ENCODE results near the gene TLR2.

TLR2 gene

GRCh38 chr4:153722036-153722435, 38.0 kb downstream of the TLR2 start:
- Histone ChIP-seq H3K9ac (ENCODE audit: low read length) (no peak overlapping the region), H3K4me3 (ENCODE audit: low read depth, low read length, poor library complexity, severe bottlenecking) (no peak overlapping the region), H3K36me3 (ENCODE audit: insufficient read depth, low read length) (no peaks in the 10 kb centered on the region), H3K9me2 (ENCODE audit: low read depth, low read length) (no peaks in the 10 kb centered on the region), H3K4me2 (ENCODE audit: low read length) (no peak overlapping the region), H3K4me1 (ENCODE audit: insufficient read depth, low read length, severe bottlenecking) (no peaks in the 10 kb centered on the region), H3K9me3 (ENCODE audit: low read length) (no peaks in the 10 kb centered on the region), H3F3A (ENCODE audit: insufficient read depth, low read length) (no peaks in the 10 kb centered on the region), H3K27ac (ENCODE audit: low read depth, low read length, poor library complexity, severe bottlenecking) (no peak overlapping the region), H4K20me1 (ENCODE audit: insufficient read depth, low read length) (no peaks in the 10 kb centered on the region), H3K27me3 (ENCODE audit: insufficient read depth, low read length) (no peaks in the 10 kb centered on the region), H3K79me2 (ENCODE audit: insufficient read depth, low read length) (no peaks in the 10 kb centered on the region), H2AFZ (ENCODE audit: low read length) (no peak overlapping the region)
- TF ChIP-seq, protein P1, sequence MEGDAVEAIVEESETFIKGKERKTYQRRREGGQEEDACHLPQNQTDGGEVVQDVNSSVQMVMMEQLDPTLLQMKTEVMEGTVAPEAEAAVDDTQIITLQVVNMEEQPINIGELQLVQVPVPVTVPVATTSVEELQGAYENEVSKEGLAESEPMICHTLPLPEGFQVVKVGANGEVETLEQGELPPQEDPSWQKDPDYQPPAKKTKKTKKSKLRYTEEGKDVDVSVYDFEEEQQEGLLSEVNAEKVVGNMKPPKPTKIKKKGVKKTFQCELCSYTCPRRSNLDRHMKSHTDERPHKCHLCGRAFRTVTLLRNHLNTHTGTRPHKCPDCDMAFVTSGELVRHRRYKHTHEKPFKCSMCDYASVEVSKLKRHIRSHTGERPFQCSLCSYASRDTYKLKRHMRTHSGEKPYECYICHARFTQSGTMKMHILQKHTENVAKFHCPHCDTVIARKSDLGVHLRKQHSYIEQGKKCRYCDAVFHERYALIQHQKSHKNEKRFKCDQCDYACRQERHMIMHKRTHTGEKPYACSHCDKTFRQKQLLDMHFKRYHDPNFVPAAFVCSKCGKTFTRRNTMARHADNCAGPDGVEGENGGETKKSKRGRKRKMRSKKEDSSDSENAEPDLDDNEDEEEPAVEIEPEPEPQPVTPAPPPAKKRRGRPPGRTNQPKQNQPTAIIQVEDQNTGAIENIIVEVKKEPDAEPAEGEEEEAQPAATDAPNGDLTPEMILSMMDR (IDR thresholded peaks at IDR 0.05; ENCODE audit: low read length), result no peak
- TF ChIP-seq EZH2 (IDR thresholded peaks at IDR 0.05; ENCODE audit: borderline replicate concordance, low read length), result no peak

GRCh38 chr4:153724606-153725005, 40.5 kb downstream of the TLR2 start:
- Histone ChIP-seq H3K36me3 (ENCODE audit: insufficient read depth, low read length) (no peaks in the 10 kb centered on the region), H3K27ac (ENCODE audit: low read depth, low read length, poor library complexity, severe bottlenecking) (no peak overlapping the region), H3K79me2 (ENCODE audit: insufficient read depth, low read length) (no peaks in the 10 kb centered on the region), H3K27me3 (ENCODE audit: insufficient read depth, low read length) (no peaks in the 10 kb centered on the region), H3K4me1 (ENCODE audit: insufficient read depth, low read length, severe bottlenecking) (no peaks in the 10 kb centered on the region), H3K4me2 (ENCODE audit: low read length) (no peak overlapping the region), H3K9me3 (ENCODE audit: low read length) (no peaks in the 10 kb centered on the region), H3K9me2 (ENCODE audit: low read depth, low read length) (no peaks in the 10 kb centered on the region), H4K20me1 (ENCODE audit: insufficient read depth, low read length) (no peaks in the 10 kb centered on the region), H3K4me3 (ENCODE audit: low read depth, low read length, poor library complexity, severe bottlenecking) (no peak overlapping the region), H2AFZ (ENCODE audit: low read length) (no peak overlapping the region), H3K9ac (ENCODE audit: low read length) (no peak overlapping the region), H3F3A (ENCODE audit: insufficient read depth, low read length) (no peaks in the 10 kb centered on the region)
- TF ChIP-seq EZH2 (IDR thresholded peaks at IDR 0.05; ENCODE audit: borderline replicate concordance, low read length), result no peak
- TF ChIP-seq, protein P1 (IDR thresholded peaks at IDR 0.05; ENCODE audit: low read length), result no peak

DNA sequence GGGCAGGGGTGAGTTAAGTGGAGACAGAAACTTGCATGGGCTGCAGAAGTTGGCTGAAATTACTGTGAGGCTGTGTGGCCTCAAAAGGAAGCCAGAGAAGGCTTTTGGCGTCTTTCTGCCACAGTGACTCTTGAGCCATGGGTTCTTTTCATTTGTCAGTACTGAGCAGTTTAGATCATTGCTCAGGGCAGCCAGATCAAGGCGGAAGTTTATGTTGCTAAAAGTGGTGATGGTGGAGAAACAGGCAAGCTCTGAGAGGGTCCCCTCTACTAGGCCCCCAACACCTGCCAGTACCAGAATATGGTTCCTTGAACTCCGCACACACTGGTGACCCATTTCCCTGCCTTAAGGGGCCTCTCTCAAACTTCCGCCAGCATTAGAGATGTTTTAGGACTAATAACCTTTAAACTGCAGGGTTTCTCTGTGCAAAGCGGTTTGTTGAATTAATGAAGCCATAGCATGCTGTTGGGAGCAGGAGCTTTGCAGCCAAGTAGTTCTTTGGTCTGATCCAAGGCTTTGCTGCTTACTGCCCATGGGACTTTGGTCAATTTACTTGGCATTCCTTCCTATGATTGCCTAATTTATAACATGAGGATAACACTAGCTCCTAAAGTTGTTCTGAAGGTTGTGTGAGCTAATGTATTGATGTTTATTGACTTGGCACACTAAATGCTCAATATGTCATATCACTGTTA, 41.2 kb downstream of the TLR2 start:
- H3K36me3 ChIP-seq (ENCODE audit: insufficient read depth, low read length), result no peaks in the 10 kb centered on the region
- no peaks in the 10 kb centered on the region for H3K79me2 ChIP-seq (ENCODE audit: insufficient read depth, low read length)
- no peak overlapping the region for H3K9ac ChIP-seq (ENCODE audit: low read length)
- no peak for TF ChIP-seq EZH2 (IDR thresholded peaks at IDR 0.05; ENCODE audit: borderline replicate concordance, low read length)
- TF ChIP-seq, protein P1 (IDR thresholded peaks at IDR 0.05; ENCODE audit: low read length), result no peak
- H3K9me2 ChIP-seq (ENCODE audit: low read depth, low read length), result no peaks in the 10 kb centered on the region
- no peaks in the 10 kb centered on the region for H3F3A ChIP-seq (ENCODE audit: insufficient read depth, low read length)
- no peaks in the 10 kb centered on the region for H3K4me1 ChIP-seq (ENCODE audit: insufficient read depth, low read length, severe bottlenecking)
- no peaks in the 10 kb centered on the region for H4K20me1 ChIP-seq (ENCODE audit: insufficient read depth, low read length)
- no peak overlapping the region for H3K4me2 ChIP-seq (ENCODE audit: low read length)
- no peaks in the 10 kb centered on the region for H3K27me3 ChIP-seq (ENCODE audit: insufficient read depth, low read length)
- H3K9me3 ChIP-seq (ENCODE audit: low read length), result no peaks in the 10 kb centered on the region
- no peak overlapping the region for H3K4me3 ChIP-seq (ENCODE audit: low read depth, low read length, poor library complexity, severe bottlenecking)
- no peak overlapping the region for H2AFZ ChIP-seq (ENCODE audit: low read length)
- no peak overlapping the region for H3K27ac ChIP-seq (ENCODE audit: low read depth, low read length, poor library complexity, severe bottlenecking)
